Measurements from ENCODE around the gene MRPL36. TPM values are rescaled to one million over a fixed set of nuclear protein-coding genes. Genes with fewer than 3 reads are reported as not detected.

The MRPL36 gene
- total and polyA plus RNA-seq, 8 donors = 20.7 to 38.4 (median 29.0) TPM

DNA sequence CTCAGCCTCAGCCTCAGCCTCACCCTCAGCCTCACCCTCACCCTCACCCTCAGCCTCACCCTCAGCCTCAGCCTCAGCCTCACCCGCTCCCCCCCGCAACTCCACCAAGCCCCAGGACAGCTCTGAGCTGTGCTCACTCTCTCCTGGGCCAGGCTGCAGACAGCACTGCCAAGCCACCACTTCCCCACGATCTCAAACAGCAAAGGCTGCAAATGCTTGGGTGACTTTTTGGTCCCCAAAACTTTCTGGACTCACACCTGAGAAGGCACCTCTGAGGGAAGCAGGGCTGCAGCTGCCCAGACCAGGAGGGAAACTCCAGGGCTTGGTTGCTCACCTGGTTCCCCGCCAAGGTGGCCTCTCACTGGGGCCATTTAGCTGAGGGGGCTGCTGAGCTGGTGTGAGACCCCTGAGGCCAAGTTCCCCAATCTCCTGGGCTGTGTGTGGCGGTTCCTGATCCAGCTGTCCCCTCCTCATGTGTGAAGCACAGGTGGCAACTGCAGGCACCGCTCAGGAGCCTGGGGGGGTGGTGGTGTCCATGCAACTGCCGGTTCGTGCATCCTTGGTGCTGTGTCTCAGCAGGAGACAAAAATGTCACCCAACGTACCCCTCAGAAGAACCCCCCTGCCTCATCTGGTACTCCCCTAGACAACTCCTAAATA, 17.8 kb downstream of the MRPL36 start:
- H3K36me3 ChIP-seq = no peaks in the 10 kb centered on the region
- peaks cover 0 to 40% of the 10 kb centered on the region in 2 donors for H3K27me3 ChIP-seq
- no peaks in the 10 kb centered on the region for H3K9me3 ChIP-seq
- intact Hi-C loops (cut with DNase I) = no loop called here
- TF ChIP-seq, protein P1, sequence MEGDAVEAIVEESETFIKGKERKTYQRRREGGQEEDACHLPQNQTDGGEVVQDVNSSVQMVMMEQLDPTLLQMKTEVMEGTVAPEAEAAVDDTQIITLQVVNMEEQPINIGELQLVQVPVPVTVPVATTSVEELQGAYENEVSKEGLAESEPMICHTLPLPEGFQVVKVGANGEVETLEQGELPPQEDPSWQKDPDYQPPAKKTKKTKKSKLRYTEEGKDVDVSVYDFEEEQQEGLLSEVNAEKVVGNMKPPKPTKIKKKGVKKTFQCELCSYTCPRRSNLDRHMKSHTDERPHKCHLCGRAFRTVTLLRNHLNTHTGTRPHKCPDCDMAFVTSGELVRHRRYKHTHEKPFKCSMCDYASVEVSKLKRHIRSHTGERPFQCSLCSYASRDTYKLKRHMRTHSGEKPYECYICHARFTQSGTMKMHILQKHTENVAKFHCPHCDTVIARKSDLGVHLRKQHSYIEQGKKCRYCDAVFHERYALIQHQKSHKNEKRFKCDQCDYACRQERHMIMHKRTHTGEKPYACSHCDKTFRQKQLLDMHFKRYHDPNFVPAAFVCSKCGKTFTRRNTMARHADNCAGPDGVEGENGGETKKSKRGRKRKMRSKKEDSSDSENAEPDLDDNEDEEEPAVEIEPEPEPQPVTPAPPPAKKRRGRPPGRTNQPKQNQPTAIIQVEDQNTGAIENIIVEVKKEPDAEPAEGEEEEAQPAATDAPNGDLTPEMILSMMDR (IDR thresholded peaks at IDR 0.05) = no peak
- H3K4me3 ChIP-seq = no peak overlapping the region
- H3K4me1 ChIP-seq = no peaks in the 10 kb centered on the region
- no peak overlapping the region for H3K27ac ChIP-seq
- no peak for ATAC-seq
- DNase-seq = peak in 1 of 4 donors; percentile 65

DNA sequence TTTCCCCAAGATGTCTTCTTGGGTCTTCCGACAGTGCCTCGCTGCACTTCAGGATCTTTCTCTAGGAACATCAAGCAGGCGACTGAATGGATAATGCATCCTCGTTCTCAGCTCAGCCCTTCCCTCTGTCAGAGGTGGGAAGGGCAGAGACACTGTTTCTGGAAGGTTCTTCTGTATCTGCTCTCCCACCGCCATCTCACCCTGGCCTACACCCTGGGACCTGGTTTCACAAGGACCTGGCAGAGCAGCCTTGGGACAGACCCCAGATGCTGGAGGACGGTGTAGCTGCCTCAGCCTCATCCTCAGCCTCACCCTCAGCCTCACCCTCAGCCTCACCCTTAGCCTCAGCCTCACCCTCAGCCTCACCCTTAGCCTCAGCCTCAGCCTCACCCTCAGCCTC, 18.5 kb downstream of the MRPL36 start:
- H3K27ac ChIP-seq = no peak overlapping the region
- no peaks in the 10 kb centered on the region for H3K36me3 ChIP-seq
- ATAC-seq (no peak), DNase-seq (no peak)
- H3K27me3 ChIP-seq = peaks cover 0 to 34% of the 10 kb centered on the region in 2 donors
- no peak overlapping the region for H3K4me3 ChIP-seq
- H3K9me3 ChIP-seq = no peaks in the 10 kb centered on the region
- intact Hi-C loops (cut with DNase I) = no loop called here
- TF ChIP-seq, protein P1 (IDR thresholded peaks at IDR 0.05) = no peak
- H3K4me1 ChIP-seq = no peaks in the 10 kb centered on the region

DNA sequence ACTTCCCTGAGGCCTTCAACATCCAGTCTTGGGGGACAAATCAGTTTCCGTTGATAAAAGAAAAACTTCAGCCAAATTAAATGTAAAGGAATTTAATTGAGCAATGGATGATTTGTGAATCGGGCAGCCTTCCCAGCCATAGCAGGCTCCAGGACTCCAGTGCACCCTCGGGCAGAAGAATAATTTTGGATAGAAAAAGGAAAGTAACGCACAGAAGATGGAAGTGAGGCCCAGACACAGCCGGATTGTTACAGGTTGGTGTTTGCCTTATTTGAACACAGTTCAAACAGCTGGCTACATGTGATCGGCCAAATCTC, 19.1 kb downstream of the MRPL36 start:
- H3K4me3 ChIP-seq = no peak overlapping the region
- intact Hi-C loops (cut with DNase I) = no loop called here
- DNase-seq = peak in 1 of 4 donors; percentile 44
- no peak for ATAC-seq
- no peaks in the 10 kb centered on the region for H3K36me3 ChIP-seq
- H3K4me1 ChIP-seq = no peaks in the 10 kb centered on the region
- TF ChIP-seq, protein P1 (IDR thresholded peaks at IDR 0.05) = no peak
- no peaks in the 10 kb centered on the region for H3K9me3 ChIP-seq
- H3K27me3 ChIP-seq = peaks cover 0 to 30% of the 10 kb centered on the region in 2 donors
- no peak overlapping the region for H3K27ac ChIP-seq

DNA sequence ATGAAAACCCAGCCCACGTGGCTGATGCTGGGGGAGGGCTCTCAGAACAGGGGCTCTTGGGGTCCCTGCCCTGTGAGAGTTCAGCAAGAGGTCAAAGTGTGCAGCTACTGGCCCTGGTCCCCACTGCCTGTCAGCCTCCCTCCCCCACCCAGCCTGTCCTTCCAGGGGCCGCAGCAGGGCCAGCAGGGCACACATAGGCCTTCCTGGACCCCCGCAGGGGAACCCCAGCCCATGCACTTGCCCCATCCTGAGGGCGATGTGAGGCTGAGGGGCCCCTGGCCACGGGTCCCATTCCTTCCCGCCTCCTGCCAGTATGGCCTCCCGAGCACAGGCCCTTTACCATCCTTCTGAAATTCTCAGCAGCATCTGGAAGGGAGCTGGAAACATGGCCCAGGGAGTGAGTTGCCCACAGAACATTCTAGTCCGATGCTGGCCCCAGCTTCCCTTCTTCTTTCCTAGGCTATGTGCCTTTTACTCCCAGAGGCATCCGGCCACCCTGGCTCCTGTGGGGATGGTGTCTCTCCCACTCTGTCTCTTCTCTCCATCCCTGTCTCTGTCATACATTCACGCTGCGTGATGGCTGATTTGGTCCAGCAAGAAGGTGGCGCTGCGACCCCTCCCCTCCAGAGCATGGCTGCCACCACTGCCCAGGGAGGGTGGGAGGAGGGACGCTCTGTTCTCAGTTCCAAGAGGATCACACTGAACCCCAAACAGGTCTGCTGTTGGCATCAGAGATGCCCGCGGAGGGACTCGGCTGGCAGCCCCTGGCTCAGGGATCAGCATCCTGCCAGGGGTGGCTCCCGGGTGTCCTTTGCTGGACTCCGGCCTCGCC, 19.6 kb downstream of the MRPL36 start:
- intact Hi-C loops (cut with DNase I) = no loop called here
- ATAC-seq = no peak
- DNase-seq = peak in 2 of 4 donors; percentile 22 to 43

More for the DNA sequence above, 19.6 kb downstream of the MRPL36 start:
- peaks cover 0 to 30% of the 10 kb centered on the region in 2 donors for H3K27me3 ChIP-seq
- H3K36me3 ChIP-seq = no peaks in the 10 kb centered on the region
- TF ChIP-seq, protein P1 (IDR thresholded peaks at IDR 0.05) = no peak
- H3K9me3 ChIP-seq = no peaks in the 10 kb centered on the region
- H3K27ac ChIP-seq = no peak overlapping the region
- H3K4me3 ChIP-seq = no peak overlapping the region
- no peaks in the 10 kb centered on the region for H3K4me1 ChIP-seq
